Fibroblast of skin of abdomen (primary cell): ENCODE data around the gene FBN1.

Experiments
- DNase-seq: peaks from one replicate; pipeline ENCODE4 v3.0.0-alpha.2; 2013

FBN1 gene

GRCh38 chr15:48507416-48508065, 138.0 kb downstream of the FBN1 start:
- peak; percentile 56 for DNase-seq

GRCh38 chr15:48505067-48505466, 140.4 kb downstream of the FBN1 start:
- no peak for DNase-seq

- no peak for DNase-seq
Observed at GRCh38 chr15:48501208-48501607, 144.3 kb downstream of the FBN1 start.

GRCh38 chr15:48500595-48500994, 144.9 kb downstream of the FBN1 start:
- peak; percentile 52 for DNase-seq

- no peak for DNase-seq
Observed at GRCh38 chr15:48499978-48500377, 145.5 kb downstream of the FBN1 start.

- no peak for DNase-seq
Observed at GRCh38 chr15:48498828-48499227, 146.7 kb downstream of the FBN1 start.

- DNase-seq: peak; percentile 47
Observed at GRCh38 chr15:48494631-48495030, 150.9 kb downstream of the FBN1 start.

GRCh38 chr15:48493763-48494225, 151.7 kb downstream of the FBN1 start:
- peak; percentile 18 for DNase-seq

- peak; percentile 95 for DNase-seq
Observed at GRCh38 chr15:48493084-48493762, 152.3 kb downstream of the FBN1 start.

GRCh38 chr15:48486228-48486627, 159.3 kb downstream of the FBN1 start:
- DNase-seq: no peak

GRCh38 chr15:48481802-48482201, 163.7 kb downstream of the FBN1 start:
- DNase-seq: peak; percentile 66

GRCh38 chr15:48479751-48480150, 165.8 kb downstream of the FBN1 start:
- no peak for DNase-seq

- DNase-seq: no peak
Observed at GRCh38 chr15:48478581-48478980, 166.9 kb downstream of the FBN1 start.

- DNase-seq: no peak
Observed at GRCh38 chr15:48477795-48478360, 167.6 kb downstream of the FBN1 start.

- DNase-seq: no peak
Observed at GRCh38 chr15:48475600-48476395, 169.7 kb downstream of the FBN1 start.

- DNase-seq: no peak
Observed at GRCh38 chr15:48473667-48474066, 171.8 kb downstream of the FBN1 start.

- no peak for DNase-seq
Observed at GRCh38 chr15:48472756-48473155, 172.8 kb downstream of the FBN1 start.

GRCh38 chr15:48471073-48471472, 174.4 kb downstream of the FBN1 start:
- DNase-seq: no peak

- no peak for DNase-seq
Observed at GRCh38 chr15:48470096-48470495, 175.4 kb downstream of the FBN1 start.

GRCh38 chr15:48469681-48470080, 175.8 kb downstream of the FBN1 start:
- no peak for DNase-seq

GRCh38 chr15:48469271-48469670, 176.2 kb downstream of the FBN1 start:
- DNase-seq: peak; percentile 51

GRCh38 chr15:48467801-48468200, 177.7 kb downstream of the FBN1 start:
- DNase-seq: no peak

- DNase-seq: no peak
Observed at GRCh38 chr15:48466820-48467219, 178.7 kb downstream of the FBN1 start.
